Fibroblast of the aortic adventitia (primary cell): ENCODE measurements around the gene VWF. TPM values are rescaled to one million over a fixed set of nuclear protein-coding genes. Genes with fewer than 3 reads are reported as not detected.

Source experiments
- DNase-seq: peaks from one replicate; pipeline ENCODE4 v3.0.0-alpha.2; 2010; ENCODE audit warnings: low read depth
- H3K4me3 ChIP-seq: 2 replicates; pipeline ENCODE4 v1.5.1; 2011; ENCODE audit warnings: low read depth, mild to moderate bottlenecking, control low read depth, low read length, moderate library complexity
- CTCF ChIP-seq: IDR thresholded peaks from 2 replicates; pipeline ENCODE4 v1.5.1; 2011; ENCODE audit warnings: mild to moderate bottlenecking, low read length, control low read depth, inconsistent platforms; ENCODE audit not compliant: insufficient read depth
- total RNA-seq: library from RNA; depleted of rRNA; stranded (reverse); fragments of >200 nt; gene quantifications from 2 replicates; pipeline ENCODE4 v1.2.3, GENCODE V29; 2012; ENCODE audit warnings: low replicate concordance

Gene VWF
- total RNA-seq, 1 donor, result 1.4 TPM

- no peak for TF ChIP-seq CTCF
- no peak overlapping the region for H3K4me3 ChIP-seq
- DNase-seq, result no peak
Measured at GRCh38 chr12:5997260-5997659, 127.2 kb downstream of the VWF start.

GRCh38 chr12:5996459-5996858, 128.0 kb downstream of the VWF start:
- no peak overlapping the region for H3K4me3 ChIP-seq
- TF ChIP-seq CTCF, result no peak
- no peak for DNase-seq

GRCh38 chr12:5989621-5990020, 134.8 kb downstream of the VWF start:
- no peak for DNase-seq
- no peak for TF ChIP-seq CTCF
- H3K4me3 ChIP-seq, result no peak overlapping the region

- peak; percentile 76 for DNase-seq
- peak; percentile 98 for TF ChIP-seq CTCF
- no peak overlapping the region for H3K4me3 ChIP-seq
Measured at GRCh38 chr12:5988659-5989116, 135.8 kb downstream of the VWF start.

- no peak for TF ChIP-seq CTCF
- no peak for DNase-seq
- no peak overlapping the region for H3K4me3 ChIP-seq
Measured at GRCh38 chr12:5988088-5988487, 136.4 kb downstream of the VWF start.

- no peak for TF ChIP-seq CTCF
- DNase-seq, result no peak
- H3K4me3 ChIP-seq, result no peak overlapping the region
Measured at GRCh38 chr12:5987573-5987972, 136.9 kb downstream of the VWF start.

GRCh38 chr12:5985471-5985870, 139.0 kb downstream of the VWF start:
- no peak overlapping the region for H3K4me3 ChIP-seq
- TF ChIP-seq CTCF, result no peak
- no peak for DNase-seq
